HG03064 (cell line): ENCODE data around the gene PDE6H.

Experiments
- ATAC-seq: cut with Tn5 transposase; IDR thresholded peaks from one replicate; pipeline ENCODE4 v1.9.1; 2021; ENCODE audit warnings: low read depth; ENCODE audit not compliant: unreplicated experiment

The PDE6H gene

GRCh38 chr12:14965221-14965620, 7.6 kb upstream of the PDE6H start:
- ATAC-seq, result no peak

GRCh38 chr12:14968478-14968877, 4.4 kb upstream of the PDE6H start:
- no peak for ATAC-seq

DNA sequence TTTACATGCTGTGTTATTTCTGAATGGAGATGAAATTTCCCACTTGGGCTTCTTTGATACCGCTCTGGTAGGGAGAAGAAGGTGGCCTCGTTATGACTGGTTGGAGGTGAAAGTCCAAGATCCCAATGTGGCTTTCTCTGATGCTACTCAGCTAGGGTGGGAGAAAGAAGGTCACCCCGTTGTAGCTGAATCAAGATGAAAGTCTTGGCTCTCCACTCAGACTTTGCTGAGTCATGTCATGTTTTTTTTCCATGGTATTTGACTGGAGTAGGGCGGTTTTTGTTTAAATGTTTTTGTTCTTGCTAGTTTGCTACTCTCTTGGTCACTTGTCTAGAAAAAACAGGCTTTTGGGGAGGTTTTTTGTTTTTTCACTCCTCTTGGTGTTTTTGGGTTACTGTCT, 2.4 kb upstream of the PDE6H start:
- ATAC-seq, result no peak

- no peak for ATAC-seq
Observed at GRCh38 chr12:14974633-14975032, 1.8 kb downstream of the PDE6H start.

- ATAC-seq, result no peak
Observed at GRCh38 chr12:14975457-14975856, 2.6 kb downstream of the PDE6H start.

- no peak for ATAC-seq
Observed at GRCh38 chr12:14976658-14977057, 3.8 kb downstream of the PDE6H start.

- ATAC-seq, result no peak
Observed at GRCh38 chr12:14979468-14979867, 6.6 kb downstream of the PDE6H start.

DNA sequence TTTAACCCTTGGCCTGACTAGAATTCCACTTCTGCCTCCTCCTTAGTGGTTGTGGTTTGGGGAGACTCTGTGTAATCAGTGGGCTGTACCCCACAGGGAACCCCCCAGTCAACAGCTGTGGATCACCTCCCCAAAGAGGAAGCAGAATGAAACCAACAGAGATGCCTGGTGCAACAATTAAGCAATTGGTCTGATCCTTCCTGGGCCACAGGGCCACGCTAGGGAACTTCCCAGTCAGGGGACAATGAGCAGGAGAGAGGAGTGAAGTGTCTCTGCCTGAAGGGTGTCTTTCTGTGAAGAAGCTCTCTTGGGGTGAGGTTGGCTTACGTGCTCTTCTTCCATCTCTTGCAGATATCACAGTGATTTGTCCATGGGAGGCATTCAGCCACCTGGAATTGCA, 8.2 kb downstream of the PDE6H start:
- no peak for ATAC-seq

DNA sequence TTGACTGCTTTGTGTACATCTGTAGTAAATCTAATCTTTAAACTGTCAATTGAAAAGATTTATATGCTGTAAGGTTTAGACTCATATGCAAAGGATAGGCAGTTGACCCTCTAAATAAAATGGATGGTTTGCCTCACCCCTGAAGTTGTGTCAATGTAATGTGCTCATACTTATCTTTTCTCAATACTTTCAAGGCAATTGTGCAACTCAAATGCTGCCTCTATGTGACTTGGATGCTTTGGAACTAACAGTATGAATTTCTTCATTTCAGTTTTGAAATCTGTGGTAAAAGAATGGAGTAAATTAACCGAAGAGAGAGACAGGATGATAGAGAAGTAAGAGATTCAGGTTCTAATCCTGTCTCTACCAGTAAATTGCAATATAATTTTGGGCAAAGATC, 9.7 kb downstream of the PDE6H start:
- ATAC-seq, result no peak

- ATAC-seq, result no peak
Observed at GRCh38 chr12:14982991-14983390, 10.1 kb downstream of the PDE6H start.

DNA sequence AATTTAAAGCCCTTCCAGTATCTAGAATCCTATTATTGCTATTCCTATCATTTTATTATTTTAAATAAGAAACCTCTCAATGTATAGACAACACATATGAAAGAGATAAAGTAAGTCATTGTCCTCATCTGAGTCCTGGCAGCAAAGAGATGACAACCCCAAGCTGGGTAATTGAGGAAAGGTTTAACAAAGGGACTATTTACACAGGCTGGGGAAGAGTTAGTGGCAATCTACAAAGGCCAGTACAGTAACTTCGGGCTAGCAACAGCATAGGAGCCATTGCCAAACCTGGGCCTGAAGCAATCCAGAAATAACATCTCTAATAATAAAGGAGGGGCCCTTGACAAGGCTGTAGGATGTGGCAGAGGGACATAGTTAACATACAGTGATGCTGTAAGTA, 11.2 kb downstream of the PDE6H start:
- no peak for ATAC-seq

GRCh38 chr12:14984766-14985285, 12.0 kb downstream of the PDE6H start:
- ATAC-seq, result no peak

DNA sequence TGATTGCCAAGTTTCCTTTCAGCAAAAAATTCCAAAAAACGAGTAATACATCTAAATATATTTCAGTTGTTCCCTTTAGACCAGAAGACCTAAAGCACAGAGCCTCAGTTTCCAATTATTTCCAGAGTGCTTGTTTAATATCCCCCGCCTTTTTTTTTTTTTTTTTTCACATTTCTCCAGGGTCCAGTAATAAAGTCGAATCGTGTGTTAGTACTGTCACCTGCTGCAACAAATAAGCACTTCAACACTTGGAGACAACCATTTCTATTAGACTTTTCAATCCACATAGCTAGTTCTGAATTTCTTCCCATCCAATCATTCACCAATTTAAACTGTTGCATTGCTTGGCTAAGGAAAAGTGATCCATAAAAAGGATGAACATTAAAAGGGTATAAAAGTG, 13.6 kb downstream of the PDE6H start:
- no peak for ATAC-seq

DNA sequence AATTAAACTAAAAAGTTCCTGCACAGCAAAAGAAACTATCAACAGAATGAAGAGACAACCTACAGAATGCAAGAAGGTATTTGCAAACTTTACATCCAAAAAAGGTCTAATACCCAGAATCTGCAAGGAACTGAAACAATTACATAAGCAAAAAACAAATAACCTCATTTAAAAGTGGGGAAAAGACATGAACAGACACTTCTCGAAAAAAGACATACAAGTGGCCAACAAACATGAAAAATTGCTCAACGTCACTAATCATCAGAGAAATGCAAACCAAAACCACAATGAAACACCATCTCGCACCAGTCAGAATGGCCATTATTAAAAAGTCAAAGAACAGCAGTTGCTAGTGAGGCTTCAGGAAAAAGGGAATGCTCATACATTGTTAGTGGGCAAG, 15.2 kb downstream of the PDE6H start:
- ATAC-seq, result no peak

GRCh38 chr12:14989790-14990189, 16.9 kb downstream of the PDE6H start:
- no peak for ATAC-seq

DNA sequence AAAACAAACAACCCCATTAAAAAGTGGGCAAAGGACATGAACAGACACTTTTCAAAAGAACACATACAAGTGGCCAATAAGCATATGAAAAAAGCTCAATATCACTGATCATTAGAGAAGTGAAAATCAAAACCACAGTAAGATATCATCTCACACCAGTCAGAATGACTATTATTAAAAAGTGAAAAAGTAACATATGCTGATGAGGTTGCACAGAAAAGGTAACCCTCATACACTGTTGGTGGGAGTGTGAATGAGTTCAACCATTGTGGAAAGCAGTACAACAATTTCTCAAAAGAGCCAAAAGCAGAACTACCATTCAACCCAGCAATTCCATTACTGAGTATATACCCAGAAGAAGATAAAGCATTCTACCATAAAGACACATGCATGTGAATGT, 18.2 kb downstream of the PDE6H start:
- no peak for ATAC-seq

DNA sequence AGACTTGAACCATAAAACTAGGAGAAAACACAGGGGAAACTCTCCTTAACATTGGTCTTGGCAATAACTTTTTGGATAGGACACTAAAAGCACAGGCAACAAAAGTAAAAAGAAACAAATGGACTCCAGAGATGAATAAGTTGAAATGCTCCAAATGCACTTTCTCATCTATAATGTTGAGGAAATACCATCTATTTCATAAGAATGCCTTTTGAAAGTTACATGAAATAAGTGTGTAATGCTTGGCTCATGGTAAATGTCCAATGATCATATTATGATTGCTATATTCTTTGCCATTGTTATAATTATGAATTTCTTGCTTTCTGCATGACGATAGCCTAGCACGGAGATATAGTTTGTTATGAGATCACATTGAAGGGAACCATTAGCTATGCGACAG, 19.8 kb downstream of the PDE6H start:
- ATAC-seq, result no peak

- no peak for ATAC-seq
Observed at GRCh38 chr12:14993117-14993516, 20.3 kb downstream of the PDE6H start.

DNA sequence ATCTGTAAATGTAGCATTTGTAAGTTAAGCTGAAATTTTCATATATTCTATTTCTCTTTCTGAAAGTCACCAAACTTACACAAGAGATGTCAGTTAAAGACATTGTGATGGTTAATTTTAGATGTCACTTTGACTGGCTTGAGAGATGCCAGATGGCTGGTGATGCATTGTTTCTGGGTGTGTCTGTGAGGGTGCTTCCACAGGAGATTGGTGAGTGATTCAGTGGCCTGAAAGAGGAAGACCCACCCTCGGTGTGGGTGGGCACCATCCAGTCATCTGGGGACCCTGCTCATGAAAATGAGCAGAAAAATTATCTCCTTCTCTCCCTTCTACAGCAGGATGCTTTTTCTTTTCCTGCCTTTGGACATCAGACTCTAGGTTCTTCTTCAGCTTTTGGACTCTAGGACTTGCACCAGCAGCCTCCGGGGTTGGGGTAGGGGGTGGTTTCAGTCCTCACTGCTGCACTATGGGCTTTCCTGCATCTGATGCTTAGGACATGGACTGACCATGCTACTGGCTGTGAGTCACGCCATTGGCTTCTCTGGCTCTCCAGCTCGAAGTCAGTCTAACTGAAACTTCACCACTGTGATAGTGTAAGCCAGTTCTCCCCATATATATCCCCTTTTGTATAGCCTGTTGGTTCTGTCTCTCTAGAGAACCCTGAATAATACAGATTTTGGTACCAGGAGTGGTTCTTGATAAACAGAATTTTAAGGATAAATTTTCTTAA, 20.9 kb downstream of the PDE6H start:
- no peak for ATAC-seq

GRCh38 chr12:14994610-14995009, 21.8 kb downstream of the PDE6H start:
- ATAC-seq, result no peak

DNA sequence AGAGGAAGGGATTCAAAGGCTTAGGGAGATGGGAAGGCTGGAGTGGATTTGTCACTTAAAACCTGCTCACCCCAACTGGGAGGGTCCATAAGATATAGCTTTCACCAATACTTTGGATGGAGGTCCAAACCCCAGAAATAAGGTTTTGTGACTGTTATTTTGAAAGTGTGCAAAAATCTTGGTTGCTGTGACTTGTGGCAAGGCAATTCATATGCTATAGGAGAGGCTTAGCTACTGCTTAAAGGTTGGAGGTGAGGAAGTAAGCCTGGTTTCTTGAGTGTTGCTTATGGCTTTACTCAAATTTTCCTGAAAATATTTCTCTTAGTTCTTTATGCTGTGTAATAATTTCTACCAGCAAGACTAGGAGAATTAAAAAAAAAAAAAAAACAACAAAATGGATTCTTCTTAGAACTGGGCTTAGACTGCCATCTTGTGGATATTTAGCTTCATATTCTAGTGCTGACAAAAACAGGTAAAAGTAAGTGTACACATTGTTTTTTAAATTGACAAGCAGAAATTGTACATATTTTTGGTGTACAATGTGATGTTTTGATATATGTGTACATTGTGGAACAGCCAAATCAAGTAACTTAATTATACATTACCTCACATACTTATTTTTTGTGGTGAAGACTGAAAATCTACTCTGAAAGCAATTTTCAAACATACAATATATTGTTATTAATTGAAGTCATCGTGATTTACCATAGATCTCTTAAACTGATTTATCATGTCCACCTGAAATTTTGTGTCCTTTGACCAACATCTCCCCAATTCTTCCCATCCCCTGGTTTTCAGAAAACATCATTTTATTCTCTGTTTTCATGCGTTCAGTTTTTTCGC, 23.0 kb downstream of the PDE6H start:
- no peak for ATAC-seq

- no peak for ATAC-seq
Observed at GRCh38 chr12:14997998-14998397, 25.2 kb downstream of the PDE6H start.
